Erythroblast (primary cell): ENCODE data around the gene PGF.

Source experiments
- GATA1 ChIP-seq: IDR thresholded peaks from 2 replicates; pipeline ENCODE4 v1.6.1; 2011; ENCODE audit warnings: low read depth, mild to moderate bottlenecking, control low read depth, low read length, moderate library complexity
- POLR2A ChIP-seq: IDR thresholded peaks from 2 replicates; pipeline ENCODE4 v1.6.1; 2011; ENCODE audit warnings: mild to moderate bottlenecking, low read length

DNA sequence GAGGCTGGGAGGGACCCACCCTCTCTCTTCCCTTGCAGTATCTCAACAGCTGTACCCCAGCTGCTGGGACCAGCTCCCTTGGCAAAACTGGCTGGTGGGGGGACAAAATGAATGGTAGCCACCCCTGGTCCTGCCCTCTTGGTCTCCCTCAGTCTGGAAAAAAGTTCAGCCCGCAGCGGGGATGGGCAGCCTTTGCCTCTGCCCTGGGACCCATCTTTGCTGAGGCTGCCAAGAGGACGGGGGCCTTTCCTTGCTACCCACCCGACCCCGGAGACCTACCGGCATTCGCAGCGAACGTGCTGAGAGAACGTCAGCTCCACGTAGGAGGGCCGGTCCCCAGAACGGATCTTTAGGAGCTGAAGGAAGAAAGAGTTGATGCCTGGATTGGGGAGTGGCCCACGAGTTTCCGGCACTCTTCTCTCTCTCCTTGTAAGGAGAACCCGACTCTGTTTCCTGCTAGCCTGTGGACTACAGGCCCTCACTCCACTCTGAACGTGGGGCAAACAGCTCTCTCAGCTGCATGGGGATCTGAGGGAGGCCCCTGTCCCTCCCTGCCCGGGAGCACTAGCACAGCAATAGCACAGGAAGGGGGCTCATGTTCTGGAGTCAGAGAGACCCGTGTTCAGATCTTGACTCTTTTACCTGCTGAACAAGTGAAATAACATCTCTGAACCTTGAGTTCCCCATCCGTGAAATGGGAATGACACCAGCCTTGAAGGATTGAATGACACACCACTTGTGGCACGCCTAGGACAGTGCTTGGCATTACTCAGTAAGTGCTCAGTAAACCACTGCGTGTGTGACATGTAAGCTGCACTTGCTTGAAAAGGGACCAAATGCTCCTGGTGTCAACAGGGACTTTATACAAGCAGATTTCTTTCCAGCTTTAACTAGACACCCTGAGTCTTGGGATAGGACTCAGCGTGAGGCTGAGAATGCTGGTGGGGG, 6.9 kb downstream of the PGF start:
- TF ChIP-seq POLR2A, result no peak
- TF ChIP-seq GATA1, result no peak
